ENCODE data around the gene PLXNA4. TPM values are rescaled to one million over a fixed set of nuclear protein-coding genes. Genes with fewer than 3 reads are reported as not detected.
A peak's percentile ranks its signal among the peaks of the same experiment; 100 is the strongest.

The PLXNA4 gene
- total RNA-seq, 2 donors from 2014 or later, result 2.1 to 8.2 TPM

DNA sequence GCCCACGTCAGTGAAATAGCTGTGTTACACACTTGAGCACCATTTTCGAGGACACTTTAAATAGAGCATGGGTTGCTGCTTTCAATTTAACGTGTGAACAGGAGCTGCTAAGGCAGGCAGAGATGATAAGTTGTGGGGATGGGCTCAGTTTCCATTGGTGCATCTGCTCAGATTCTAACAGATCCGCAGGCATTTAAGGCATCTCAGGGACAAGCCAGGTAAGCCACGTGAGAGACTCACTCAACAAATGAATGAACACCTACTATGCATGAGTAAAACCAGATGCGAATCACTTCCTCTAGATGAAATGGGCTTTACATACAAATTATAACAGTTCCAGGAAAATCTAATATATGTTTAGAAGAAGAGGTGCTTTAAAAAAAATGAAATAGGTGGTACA, 34.6 kb downstream of the PLXNA4 start:
- Histone ChIP-seq H3K27me3 (no peaks in the 10 kb centered on the region), H3K9me3 (peaks cover 0 to 4% (median 0%) of the 10 kb centered on the region in 3 donors), H3K27ac (no peak overlapping the region), H3K36me3 (replicated peaks in 1 of 2; ENCODE audit: insufficient read depth in 1 of 2, low read depth in 2 of 2) (no peaks in the 10 kb centered on the region), H3K4me1 (no peaks in the 10 kb centered on the region), H3K4me3 (no peak overlapping the region)
- intact Hi-C loops (cut with DNase I), result no loop called here
- TF ChIP-seq POLR2A (IDR thresholded peaks at IDR 0.05) (no peak), CTCF (IDR thresholded peaks at IDR 0.05) (no peak)
- DNase-seq (no peak), ATAC-seq (no peak)
- 43 to 49% methylated on average over 6 of the region's 6 CpGs for WGBS, 2 donors

- no peaks in the 10 kb centered on the region for H3K27me3 ChIP-seq
- H3K36me3 ChIP-seq (replicated peaks in 1 of 2; ENCODE audit: insufficient read depth in 1 of 2, low read depth in 2 of 2), result no peaks in the 10 kb centered on the region
- TF ChIP-seq CTCF (IDR thresholded peaks at IDR 0.05), result no peak
- TF ChIP-seq POLR2A (IDR thresholded peaks at IDR 0.05), result no peak
- DNase-seq, result peak in 1 of 4 donors; percentile 8
- no peaks in the 10 kb centered on the region for H3K9me3 ChIP-seq
- WGBS, 2 donors, result 70 to 81% methylated on average over 8 of the region's 8 CpGs
- no peaks in the 10 kb centered on the region for H3K4me1 ChIP-seq
- H3K4me3 ChIP-seq, result no peak overlapping the region
- H3K27ac ChIP-seq, result no peak overlapping the region
- intact Hi-C loops (cut with DNase I), result no loop called here
- no peak for ATAC-seq
Measured at GRCh38 chr7:132537456-132538145, 38.7 kb downstream of the PLXNA4 start.

- H3K27me3 ChIP-seq, result no peaks in the 10 kb centered on the region
- ATAC-seq, result no peak
- 74 to 77% methylated on average over 13 of the region's 13 CpGs for WGBS, 2 donors
Measured at GRCh38 chr7:132536654-132537395, 39.4 kb downstream of the PLXNA4 start.

GRCh38 chr7:132533916-132534315, 42.4 kb downstream of the PLXNA4 start:
- no peaks in the 10 kb centered on the region for H3K36me3 ChIP-seq (replicated peaks in 1 of 2; ENCODE audit: insufficient read depth in 1 of 2, low read depth in 2 of 2)
- no peaks in the 10 kb centered on the region for H3K27me3 ChIP-seq
- TF ChIP-seq POLR2A (IDR thresholded peaks at IDR 0.05), result no peak
- H3K4me1 ChIP-seq, result no peaks in the 10 kb centered on the region
- no peak for ATAC-seq
- H3K9me3 ChIP-seq, result no peaks in the 10 kb centered on the region
- intact Hi-C loops (cut with DNase I), result no loop called here
- no peak overlapping the region for H3K27ac ChIP-seq
- no peak overlapping the region for H3K4me3 ChIP-seq
- 58 to 92% methylated on average over 2 of the region's 2 CpGs for WGBS, 2 donors
- DNase-seq, result no peak

More at GRCh38 chr7:132536654-132537395, 39.4 kb downstream of the PLXNA4 start:
- no peak for DNase-seq
- intact Hi-C loops (cut with DNase I), result no loop called here
- no peaks in the 10 kb centered on the region for H3K36me3 ChIP-seq (replicated peaks in 1 of 2; ENCODE audit: insufficient read depth in 1 of 2, low read depth in 2 of 2)
- H3K27ac ChIP-seq, result no peak overlapping the region
- TF ChIP-seq POLR2A (IDR thresholded peaks at IDR 0.05) (no peak), CTCF (IDR thresholded peaks at IDR 0.05) (no peak)
- no peaks in the 10 kb centered on the region for H3K9me3 ChIP-seq
- no peaks in the 10 kb centered on the region for H3K4me1 ChIP-seq
- H3K4me3 ChIP-seq, result no peak overlapping the region

DNA sequence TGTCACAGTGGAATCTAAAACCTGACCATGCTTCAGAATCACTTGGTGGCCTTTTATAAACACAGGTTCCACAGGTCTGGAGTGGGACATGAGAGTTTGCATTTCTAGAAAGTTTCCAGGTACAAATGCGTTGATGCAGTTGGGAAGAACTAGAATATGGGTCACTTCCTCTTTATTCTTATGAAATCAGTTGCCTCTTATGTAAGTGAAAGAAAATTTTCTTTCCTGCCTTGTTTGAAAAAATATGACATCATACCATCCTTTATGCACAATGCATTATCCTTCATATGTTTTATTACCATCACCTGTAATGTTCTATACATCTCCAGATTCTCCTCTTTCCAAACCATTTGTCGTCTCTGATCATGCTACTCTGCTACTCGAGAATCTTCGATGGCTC, 44.0 kb downstream of the PLXNA4 start:
- intact Hi-C loops (cut with DNase I), result no loop called here

More for the DNA sequence above, 44.0 kb downstream of the PLXNA4 start:
- Histone ChIP-seq H3K27ac (no peak overlapping the region), H3K27me3 (no peaks in the 10 kb centered on the region), H3K9me3 (no peaks in the 10 kb centered on the region), H3K4me1 (no peaks in the 10 kb centered on the region), H3K36me3 (replicated peaks in 1 of 2; ENCODE audit: insufficient read depth in 1 of 2, low read depth in 2 of 2) (no peaks in the 10 kb centered on the region), H3K4me3 (no peak overlapping the region)
- DNase-seq (no peak), ATAC-seq (no peak)
- WGBS, 2 donors, result 68 to 73% methylated on average over 4 of the region's 4 CpGs
- TF ChIP-seq CTCF (IDR thresholded peaks at IDR 0.05) (no peak), POLR2A (IDR thresholded peaks at IDR 0.05) (no peak)

Measured in body of pancreas (tissue), 4 donors.